Prostate gland (tissue), 2 donors: ENCODE results near the gene ACOXL. TPM values are rescaled to one million over a fixed set of nuclear protein-coding genes. Genes with fewer than 3 reads are reported as not detected.

Experiments used
- DNase-seq: peaks from one replicate; pipeline ENCODE4 v3.0.0-alpha.2; 2019; ENCODE audit warnings: low spot score
- H3K27ac ChIP-seq, 2 donors: fragments of 200-600 bp; sonication (generic); 2 replicates each; pipeline ENCODE4 v1.5.1; 2017 to 2019
- H3K27me3 ChIP-seq: fragments of 200-600 bp; sonication (generic); replicated peaks from 2 replicates; pipeline ENCODE4 v1.5.1; 2019; ENCODE audit not compliant: insufficient read depth
- H3K36me3 ChIP-seq, 2 donors: fragments of 200-600 bp; sonication (generic); 1 replicate in 1 of 2; 2 replicates in 1 of 2; pipeline versions ENCODE4 v1.5.1 to v1.8.1; 2017 to 2019
- H3K4me1 ChIP-seq: fragments of 200-600 bp; sonication (generic); replicated peaks from 2 replicates; pipeline ENCODE4 v1.5.1; 2019
- H3K4me3 ChIP-seq, 2 donors: fragments of 200-600 bp; sonication (generic); 2 replicates each; pipeline ENCODE4 v1.5.1; 2017 to 2019
- H3K9me3 ChIP-seq: fragments of 200-600 bp; sonication (generic); 2 replicates; pipeline ENCODE4 v1.5.1; 2017
- POLR2A ChIP-seq: fragments of 450-650 bp; IDR thresholded peaks from one replicate; pipeline ENCODE4 v1.6.1; 2016; ENCODE audit warnings: antibody characterized with exemption, mild to moderate bottlenecking
- POLR2AphosphoS5 ChIP-seq: sonication (generic); formaldehyde crosslinking; IDR thresholded peaks from one replicate; pipeline ENCODE4 v1.6.1; 2017; ENCODE audit warnings: antibody characterized with exemption
- WGBS: methylation state at CpG from one replicate; pipeline ENCODE4 v1.1.5; 2018; 5-methylcytosine and 5-hydroxymethylcytosine counted together
- intact Hi-C: fragments of 100-400 bp; cut with DNase I; formaldehyde crosslinking; loops from one replicate; pipeline ENCODE4 v1.14.2; 2022
- total RNA-seq, 2 donors: library from RNA; depleted of rRNA; stranded (reverse); fragments of >200 nt; gene quantifications; one replicate each; pipeline ENCODE4 v1.1.0, GENCODE V29; 2016
- TF ChIP-seq, protein P1 (sequence below), 4 experiments: fragments of 200-600 bp in 2 of 4; fragments of 450-650 bp in 2 of 4; sonication (generic) in 2 of 4; IDR thresholded peaks; 1 replicate in 3 of 4; 2 replicates in 1 of 4; pipeline ENCODE4 v1.5.1; 2016 to 2019; ENCODE audit warnings: antibody characterized with exemption in 4 of 4, mild to moderate bottlenecking in 2 of 4, moderate library complexity in 2 of 4

Gene ACOXL
- total RNA-seq, 2 donors from 2014 or later: 8.0 to 8.3 TPM

DNA sequence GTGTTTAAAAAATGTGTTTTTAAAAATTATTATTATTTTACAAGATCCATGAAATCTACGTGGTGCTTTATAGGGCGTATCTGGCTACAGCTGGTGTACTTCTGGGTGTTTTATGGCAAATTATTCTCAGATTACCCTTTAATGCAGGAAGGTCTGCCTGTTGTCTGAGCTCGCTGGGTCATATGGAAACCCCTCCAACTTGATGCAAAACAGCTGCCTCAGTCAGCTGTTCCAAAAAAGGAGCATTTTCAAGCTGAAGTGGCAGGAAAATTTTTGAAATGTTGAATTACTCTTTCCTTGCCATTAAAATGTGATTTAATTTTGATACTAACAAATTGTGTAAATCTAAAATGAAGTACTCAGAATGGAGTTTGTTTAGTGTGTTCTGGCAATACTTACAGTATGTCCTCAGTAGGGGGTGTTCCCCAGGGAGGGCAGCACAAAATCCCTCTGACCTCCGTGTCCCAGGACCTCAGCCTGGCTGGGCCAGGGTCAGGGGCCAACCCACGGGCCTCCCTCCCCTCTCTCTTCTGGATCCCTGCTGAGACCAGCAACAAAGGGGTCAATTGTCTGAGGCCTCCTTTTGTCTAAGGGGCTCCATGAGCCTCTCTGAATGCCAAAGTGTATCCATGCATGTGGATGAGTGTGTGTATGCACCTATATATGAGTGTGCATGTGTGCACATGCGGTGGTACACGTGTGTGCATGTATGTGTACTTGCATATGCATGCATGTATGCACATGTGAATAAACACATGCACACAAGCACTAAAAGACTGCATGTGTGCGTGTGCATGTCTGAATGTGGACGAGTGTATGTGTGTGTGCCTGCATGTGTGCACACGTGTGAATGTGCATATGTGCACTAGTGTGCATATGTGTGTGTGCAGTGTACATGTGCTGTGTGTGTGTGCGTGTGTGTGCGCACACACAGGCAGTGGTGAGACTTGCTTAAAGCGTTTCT lies 105.4 kb downstream of the ACOXL start:
- TF ChIP-seq, protein P1, sequence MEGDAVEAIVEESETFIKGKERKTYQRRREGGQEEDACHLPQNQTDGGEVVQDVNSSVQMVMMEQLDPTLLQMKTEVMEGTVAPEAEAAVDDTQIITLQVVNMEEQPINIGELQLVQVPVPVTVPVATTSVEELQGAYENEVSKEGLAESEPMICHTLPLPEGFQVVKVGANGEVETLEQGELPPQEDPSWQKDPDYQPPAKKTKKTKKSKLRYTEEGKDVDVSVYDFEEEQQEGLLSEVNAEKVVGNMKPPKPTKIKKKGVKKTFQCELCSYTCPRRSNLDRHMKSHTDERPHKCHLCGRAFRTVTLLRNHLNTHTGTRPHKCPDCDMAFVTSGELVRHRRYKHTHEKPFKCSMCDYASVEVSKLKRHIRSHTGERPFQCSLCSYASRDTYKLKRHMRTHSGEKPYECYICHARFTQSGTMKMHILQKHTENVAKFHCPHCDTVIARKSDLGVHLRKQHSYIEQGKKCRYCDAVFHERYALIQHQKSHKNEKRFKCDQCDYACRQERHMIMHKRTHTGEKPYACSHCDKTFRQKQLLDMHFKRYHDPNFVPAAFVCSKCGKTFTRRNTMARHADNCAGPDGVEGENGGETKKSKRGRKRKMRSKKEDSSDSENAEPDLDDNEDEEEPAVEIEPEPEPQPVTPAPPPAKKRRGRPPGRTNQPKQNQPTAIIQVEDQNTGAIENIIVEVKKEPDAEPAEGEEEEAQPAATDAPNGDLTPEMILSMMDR (IDR thresholded peaks at IDR 0.05): no peak
- TF ChIP-seq POLR2A: no peak
- TF ChIP-seq POLR2AphosphoS5: no peak
- H3K4me1 ChIP-seq: no peaks in the 10 kb centered on the region
- intact Hi-C loops: no loop called here
- no peaks in the 10 kb centered on the region for H3K36me3 ChIP-seq
- no peak overlapping the region for H3K27ac ChIP-seq
- WGBS: 75% methylated on average over 13 of the region's 13 CpGs
- H3K27me3 ChIP-seq: no peaks in the 10 kb centered on the region
- no peak for DNase-seq
- H3K4me3 ChIP-seq: no peak overlapping the region
- no peaks in the 10 kb centered on the region for H3K9me3 ChIP-seq

DNA sequence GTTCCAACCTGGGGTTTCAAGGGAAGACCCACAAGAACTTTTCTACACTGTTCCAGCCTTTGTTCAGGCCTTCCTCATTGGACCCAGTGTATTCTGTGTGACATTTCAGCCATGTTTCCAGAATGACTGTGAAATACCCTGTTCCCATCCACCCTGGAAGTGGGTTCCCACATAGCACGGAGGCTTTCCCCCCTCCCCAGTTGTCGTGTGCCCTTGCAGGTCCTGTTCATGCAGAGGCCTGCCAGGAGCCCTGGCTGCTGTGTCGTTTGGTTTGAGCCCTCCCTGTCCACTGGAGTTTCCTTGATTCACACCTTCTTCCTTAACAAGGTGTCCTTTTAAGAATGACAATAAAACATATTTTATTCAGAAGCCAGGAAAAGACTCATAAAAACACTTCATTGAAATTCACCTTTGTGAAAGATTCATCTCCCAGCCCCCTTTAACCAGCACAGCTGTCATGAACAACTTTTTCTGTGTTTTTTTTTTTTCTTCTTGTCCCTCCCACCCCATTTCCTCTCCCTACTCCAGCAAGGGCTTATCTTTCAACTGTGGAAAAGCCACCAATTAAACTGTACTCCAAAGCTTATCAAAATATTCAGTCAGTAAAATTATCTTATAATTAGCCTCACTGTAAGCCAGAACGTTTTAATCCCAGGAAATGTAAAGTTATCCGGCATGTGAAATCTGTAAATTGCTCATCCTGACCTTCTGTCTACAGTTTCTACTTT lies 106.4 kb downstream of the ACOXL start:
- H3K27ac ChIP-seq: no peak overlapping the region
- H3K36me3 ChIP-seq: no peaks in the 10 kb centered on the region
- intact Hi-C loops: no loop called here
- DNase-seq: no peak
- no peak overlapping the region for H3K4me3 ChIP-seq
- no peaks in the 10 kb centered on the region for H3K27me3 ChIP-seq
- no peaks in the 10 kb centered on the region for H3K9me3 ChIP-seq
- no peaks in the 10 kb centered on the region for H3K4me1 ChIP-seq
- TF ChIP-seq POLR2AphosphoS5: no peak
- TF ChIP-seq, protein P1 (IDR thresholded peaks at IDR 0.05): no peak
- TF ChIP-seq POLR2A: no peak
- 23% methylated on average over 5 of the region's 5 CpGs for WGBS

- H3K9me3 ChIP-seq: no peaks in the 10 kb centered on the region
- 76% methylated on average over 2 of the region's 2 CpGs for WGBS
- H3K4me3 ChIP-seq: no peak overlapping the region
- DNase-seq: no peak
- no peaks in the 10 kb centered on the region for H3K36me3 ChIP-seq
- TF ChIP-seq, protein P1 (IDR thresholded peaks at IDR 0.05): no peak
- TF ChIP-seq POLR2AphosphoS5 (no peak), POLR2A (no peak)
- H3K4me1 ChIP-seq: no peaks in the 10 kb centered on the region
- no peak overlapping the region for H3K27ac ChIP-seq
- intact Hi-C loops: no loop called here
- no peaks in the 10 kb centered on the region for H3K27me3 ChIP-seq
Observed at GRCh38 chr2:110840508-110840907, 108.1 kb downstream of the ACOXL start.

GRCh38 chr2:110842048-110842447 lies 109.7 kb downstream of the ACOXL start:
- TF ChIP-seq POLR2A (no peak), POLR2AphosphoS5 (no peak)
- TF ChIP-seq, protein P1 (IDR thresholded peaks at IDR 0.05): no peak
- intact Hi-C loops: no loop called here
- Histone ChIP-seq H3K9me3 (no peaks in the 10 kb centered on the region), H3K4me3 (no peak overlapping the region), H3K27ac (no peak overlapping the region), H3K27me3 (no peaks in the 10 kb centered on the region), H3K4me1 (no peaks in the 10 kb centered on the region), H3K36me3 (no peaks in the 10 kb centered on the region)
- no peak for DNase-seq
- WGBS: 81% methylated on average over 3 of the region's 3 CpGs
